Adipocyte (in vitro differentiated cells): Measurements from ENCODE around the gene EFS.
"Not testable (repeated sequence)": the region's sequence is repeated elsewhere in the genome, so short reads cannot be mapped to it uniquely, and the experiment has no call there.

Experiments used
- DNase-seq: peaks from one replicate; pipeline ENCODE4 v3.0.0-alpha.2; 2015; ENCODE audit warnings: low read depth
- H3K27me3 ChIP-seq: replicated peaks from 2 replicates; pipeline ENCODE4 v1.7.0; 2013; ENCODE audit warnings: mild to moderate bottlenecking, low read length, moderate library complexity; ENCODE audit not compliant: control insufficient read depth, insufficient read depth
- H3K36me3 ChIP-seq: 2 replicates; pipeline ENCODE4 v1.7.0; 2013; ENCODE audit warnings: low read length, mild to moderate bottlenecking, moderate library complexity; ENCODE audit not compliant: control insufficient read depth, insufficient read depth, severe bottlenecking
- H3K4me1 ChIP-seq: 2 replicates; pipeline ENCODE4 v1.7.0; 2013; ENCODE audit warnings: mild to moderate bottlenecking, low read length, moderate library complexity; ENCODE audit not compliant: control insufficient read depth, insufficient read depth
- H3K4me3 ChIP-seq: 2 replicates; pipeline ENCODE4 v1.7.0; 2013; ENCODE audit warnings: mild to moderate bottlenecking, low read length, moderate library complexity
- H3K9ac ChIP-seq: 2 replicates; pipeline ENCODE4 v1.7.0; 2013; ENCODE audit warnings: mild to moderate bottlenecking, low read length, moderate library complexity
- H3K9me3 ChIP-seq: 2 replicates; pipeline ENCODE4 v1.7.0; 2013; ENCODE audit warnings: mild to moderate bottlenecking, low read length, moderate library complexity; ENCODE audit not compliant: control insufficient read depth

EFS gene

DNA sequence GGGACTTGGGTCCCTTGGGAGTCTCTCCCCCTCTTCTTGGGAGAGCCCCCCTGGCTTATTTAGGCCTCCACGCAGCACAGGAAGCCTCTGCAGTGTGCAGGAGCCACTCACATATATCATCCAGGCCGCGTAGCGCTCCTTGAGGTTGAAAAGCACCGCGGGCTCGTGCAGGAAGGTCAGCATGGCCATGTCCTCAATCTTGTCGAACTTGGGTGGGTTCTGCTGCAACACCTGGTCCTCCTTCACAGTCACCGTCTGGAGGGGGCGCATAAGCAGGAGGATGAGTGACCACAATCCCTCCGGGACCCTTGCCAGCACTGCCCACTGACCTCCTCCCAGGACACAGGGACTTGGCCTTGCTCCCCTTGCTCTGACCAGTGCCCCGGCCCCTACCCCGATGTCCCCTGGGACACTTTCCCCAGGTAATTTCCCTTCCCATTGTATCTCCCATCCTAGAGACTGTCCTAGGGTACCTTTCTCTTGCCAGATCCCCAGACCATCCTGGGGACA, 40.6 kb upstream of the EFS start:
- H3K9me3 ChIP-seq: no peaks in the 10 kb centered on the region
- no peak for DNase-seq
- no peaks in the 10 kb centered on the region for H3K36me3 ChIP-seq
- peaks cover 44% of the 10 kb centered on the region for H3K27me3 ChIP-seq
- no peaks in the 10 kb centered on the region for H3K4me1 ChIP-seq
- H3K4me3 ChIP-seq: no peak overlapping the region
- no peak overlapping the region for H3K9ac ChIP-seq

GRCh38 chr14:23405096-23405495, 40.1 kb upstream of the EFS start:
- Histone ChIP-seq H3K4me1 (no peaks in the 10 kb centered on the region), H3K27me3 (peaks cover 41% of the 10 kb centered on the region), H3K9ac (no peak overlapping the region), H3K4me3 (no peak overlapping the region), H3K9me3 (no peaks in the 10 kb centered on the region), H3K36me3 (no peaks in the 10 kb centered on the region)
- DNase-seq: no peak

DNA sequence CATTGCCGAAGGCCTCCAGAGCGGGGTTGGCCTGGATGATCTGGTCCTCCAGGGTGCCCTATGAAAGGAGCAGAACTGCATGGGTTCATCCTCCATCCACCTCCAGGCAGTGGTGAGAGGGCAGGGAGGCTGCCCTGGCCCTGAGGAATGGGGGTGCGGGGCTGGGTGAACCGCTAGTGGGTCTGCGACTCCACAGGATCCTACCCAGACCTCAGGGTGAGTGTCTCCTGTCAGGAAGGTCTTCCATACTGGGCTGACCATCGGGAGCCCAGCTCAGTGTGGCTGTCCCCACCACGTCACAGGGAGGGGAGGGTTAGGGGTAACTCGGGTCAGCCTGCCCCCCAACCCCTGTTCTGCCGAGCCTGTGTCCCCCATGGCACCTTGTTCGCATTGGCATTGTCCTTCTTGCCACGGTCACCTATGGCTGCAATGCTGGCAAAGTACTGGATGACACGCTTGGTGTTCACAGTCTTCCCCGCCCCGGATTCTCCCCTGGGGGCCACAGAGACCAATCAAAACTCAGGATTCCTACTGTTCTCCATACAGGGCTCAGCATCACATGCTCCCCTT, 39.4 kb upstream of the EFS start:
- H3K9ac ChIP-seq: no peak overlapping the region
- H3K9me3 ChIP-seq: no peaks in the 10 kb centered on the region
- peaks cover 36% of the 10 kb centered on the region for H3K27me3 ChIP-seq
- H3K4me1 ChIP-seq: no peaks in the 10 kb centered on the region
- no peaks in the 10 kb centered on the region for H3K36me3 ChIP-seq
- DNase-seq: no peak
- H3K4me3 ChIP-seq: no peak overlapping the region

DNA sequence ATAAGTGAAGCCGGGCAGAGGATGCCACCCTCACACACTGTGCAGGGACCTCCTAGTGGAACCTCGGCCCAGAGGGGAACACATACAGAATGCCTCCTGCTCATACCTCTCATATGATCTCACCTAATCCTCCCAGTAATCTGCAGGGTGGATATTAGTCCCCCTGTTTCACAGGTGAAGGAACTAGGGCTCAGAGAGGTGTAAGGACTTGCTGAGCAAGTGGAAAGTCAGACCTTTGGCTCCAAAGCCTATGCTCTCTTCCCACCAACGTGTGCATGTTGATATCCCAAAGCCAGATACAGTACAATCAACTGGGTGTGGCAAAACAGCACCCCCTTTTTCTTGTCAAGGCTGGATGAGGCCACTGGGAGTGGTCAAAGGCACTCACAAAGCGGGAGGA, 38.9 kb upstream of the EFS start:
- H3K9me3 ChIP-seq: no peaks in the 10 kb centered on the region

GRCh38 chr14:23403139-23403438, 38.1 kb upstream of the EFS start:
- H3K9me3 ChIP-seq: no peaks in the 10 kb centered on the region
- DNase-seq: no peak
- H3K4me1 ChIP-seq: no peaks in the 10 kb centered on the region
- peaks cover 39% of the 10 kb centered on the region for H3K27me3 ChIP-seq
- no peaks in the 10 kb centered on the region for H3K36me3 ChIP-seq
- H3K9ac ChIP-seq: no peak overlapping the region
- no peak overlapping the region for H3K4me3 ChIP-seq

More for the DNA sequence above, 38.9 kb upstream of the EFS start:
- H3K36me3 ChIP-seq: no peaks in the 10 kb centered on the region
- peaks cover 36% of the 10 kb centered on the region for H3K27me3 ChIP-seq
- no peak for DNase-seq
- H3K9ac ChIP-seq: no peak overlapping the region
- no peak overlapping the region for H3K4me3 ChIP-seq
- H3K4me1 ChIP-seq: no peaks in the 10 kb centered on the region

GRCh38 chr14:23402296-23403138, 37.5 kb upstream of the EFS start:
- no peaks in the 10 kb centered on the region for H3K9me3 ChIP-seq
- no peak for DNase-seq
- no peak overlapping the region for H3K9ac ChIP-seq
- H3K27me3 ChIP-seq: peaks cover 39% of the 10 kb centered on the region
- no peaks in the 10 kb centered on the region for H3K4me1 ChIP-seq
- no peak overlapping the region for H3K4me3 ChIP-seq
- no peaks in the 10 kb centered on the region for H3K36me3 ChIP-seq

GRCh38 chr14:23401291-23401690, 36.3 kb upstream of the EFS start:
- no peak for DNase-seq
- Histone ChIP-seq H3K27me3 (peaks cover 38% of the 10 kb centered on the region), H3K9ac (no peak overlapping the region), H3K4me3 (no peak overlapping the region), H3K9me3 (no peaks in the 10 kb centered on the region), H3K36me3 (no peaks in the 10 kb centered on the region), H3K4me1 (no peaks in the 10 kb centered on the region)

GRCh38 chr14:23400496-23401149, 35.7 kb upstream of the EFS start:
- not testable (repeated sequence) for H3K4me1 ChIP-seq, H3K9ac ChIP-seq, DNase-seq, H3K36me3 ChIP-seq, H3K9me3 ChIP-seq, H3K4me3 ChIP-seq
- H3K27me3 ChIP-seq: peaks cover 33% of the 10 kb centered on the region

DNA sequence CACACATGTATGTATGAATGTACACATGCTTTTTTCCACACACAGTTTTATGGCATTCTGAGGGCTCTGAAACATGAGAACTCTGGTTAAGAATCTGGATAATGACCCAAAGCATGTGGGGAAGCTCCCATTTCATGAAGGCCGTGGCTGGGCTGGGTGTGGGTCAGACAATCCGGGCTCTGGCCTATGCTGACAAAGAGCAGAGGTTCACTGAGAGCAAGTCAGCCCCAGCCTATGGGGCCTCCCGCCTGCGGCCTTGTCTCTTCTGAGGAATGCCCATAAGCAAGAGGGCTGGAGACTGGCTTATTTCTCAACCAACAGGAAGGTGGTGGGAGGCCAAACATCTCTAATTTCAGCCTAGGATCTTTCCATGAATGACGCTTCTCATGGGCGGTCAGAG, 34.6 kb upstream of the EFS start:
- no peaks in the 10 kb centered on the region for H3K4me1 ChIP-seq
- no peak overlapping the region for H3K9ac ChIP-seq
- no peak overlapping the region for H3K4me3 ChIP-seq
- H3K27me3 ChIP-seq: peaks cover 29% of the 10 kb centered on the region
- H3K9me3 ChIP-seq: no peaks in the 10 kb centered on the region
- peak; percentile 27 for DNase-seq
- H3K36me3 ChIP-seq: no peaks in the 10 kb centered on the region

GRCh38 chr14:23399136-23399535, 34.2 kb upstream of the EFS start:
- DNase-seq: no peak
- H3K27me3 ChIP-seq: peaks cover 24% of the 10 kb centered on the region
- H3K36me3 ChIP-seq: no peaks in the 10 kb centered on the region
- H3K4me1 ChIP-seq: no peaks in the 10 kb centered on the region
- no peak overlapping the region for H3K9ac ChIP-seq
- H3K9me3 ChIP-seq: no peaks in the 10 kb centered on the region
- H3K4me3 ChIP-seq: no peak overlapping the region

GRCh38 chr14:23398348-23398747, 33.4 kb upstream of the EFS start:
- no peaks in the 10 kb centered on the region for H3K9me3 ChIP-seq
- peaks cover 23% of the 10 kb centered on the region for H3K27me3 ChIP-seq
- no peak overlapping the region for H3K4me3 ChIP-seq
- no peaks in the 10 kb centered on the region for H3K4me1 ChIP-seq
- no peaks in the 10 kb centered on the region for H3K36me3 ChIP-seq
- no peak overlapping the region for H3K9ac ChIP-seq
- no peak for DNase-seq
